Peyer's patch (tissue), 4 donors: ENCODE measurements around the gene ANKMY1. TPM values are rescaled to one million over a fixed set of nuclear protein-coding genes. Genes with fewer than 3 reads are reported as not detected.
A peak's percentile ranks its signal among the peaks of the same experiment; 100 is the strongest.

Experiments used
- DNase-seq, 3 donors: peaks; one replicate each; pipeline ENCODE4 v3.0.0-alpha.2; 2017 to 2019
- H3K27ac ChIP-seq, 4 donors: fragments of 200-600 bp; sonication (generic); one replicate each; pipeline ENCODE4 v1.5.1; 2016 to 2019
- H3K27me3 ChIP-seq, 2 donors: fragments of 200-600 bp; sonication (generic); one replicate each; pipeline ENCODE4 v1.5.1; 2019
- H3K36me3 ChIP-seq, 3 donors: fragments of 200-600 bp; sonication (generic); one replicate each; pipeline ENCODE4 v1.5.1; 2016 to 2019
- H3K4me1 ChIP-seq, 4 donors: fragments of 200-600 bp; sonication (generic); one replicate each; pipeline ENCODE4 v1.5.1; 2016 to 2019
- H3K4me3 ChIP-seq, 4 donors: fragments of 200-600 bp; sonication (generic); 1 replicate in 3 of 4; 2 replicates in 1 of 4; pipeline ENCODE4 v1.5.1; 2016 to 2019; ENCODE audit warnings: mild to moderate bottlenecking in 1 of 4
- H3K9me3 ChIP-seq, 4 donors: fragments of 200-600 bp; sonication (generic); one replicate each; pipeline ENCODE4 v1.5.1; 2016 to 2019; ENCODE audit warnings: mild to moderate bottlenecking in 1 of 4
- CTCF ChIP-seq, 6 experiments: fragments of 450-650 bp in 4 of 6; fragments of 200-600 bp in 2 of 6; sonication (generic) in 1 of 6; IDR thresholded peaks; one replicate each; pipeline ENCODE4 v1.5.1; 2017 to 2019; ENCODE audit warnings: antibody characterized with exemption in 6 of 6, mild to moderate bottlenecking in 3 of 6, moderate library complexity in 1 of 6
- POLR2A ChIP-seq, 2 donors: fragments of 450-650 bp; IDR thresholded peaks; one replicate each; pipeline ENCODE4 v1.5.1; 2017; ENCODE audit warnings: antibody characterized with exemption in 2 of 2, mild to moderate bottlenecking in 2 of 2, moderate library complexity in 2 of 2
- total RNA-seq, 4 donors: library from RNA; depleted of rRNA; stranded (reverse); fragments of >200 nt; gene quantifications; one replicate each; pipeline ENCODE4 v1.1.0, GENCODE V29; 2016

Gene ANKMY1
- total RNA-seq, 4 donors from 2014 or later, result 27.8 to 89.1 (median 40.1) TPM

DNA sequence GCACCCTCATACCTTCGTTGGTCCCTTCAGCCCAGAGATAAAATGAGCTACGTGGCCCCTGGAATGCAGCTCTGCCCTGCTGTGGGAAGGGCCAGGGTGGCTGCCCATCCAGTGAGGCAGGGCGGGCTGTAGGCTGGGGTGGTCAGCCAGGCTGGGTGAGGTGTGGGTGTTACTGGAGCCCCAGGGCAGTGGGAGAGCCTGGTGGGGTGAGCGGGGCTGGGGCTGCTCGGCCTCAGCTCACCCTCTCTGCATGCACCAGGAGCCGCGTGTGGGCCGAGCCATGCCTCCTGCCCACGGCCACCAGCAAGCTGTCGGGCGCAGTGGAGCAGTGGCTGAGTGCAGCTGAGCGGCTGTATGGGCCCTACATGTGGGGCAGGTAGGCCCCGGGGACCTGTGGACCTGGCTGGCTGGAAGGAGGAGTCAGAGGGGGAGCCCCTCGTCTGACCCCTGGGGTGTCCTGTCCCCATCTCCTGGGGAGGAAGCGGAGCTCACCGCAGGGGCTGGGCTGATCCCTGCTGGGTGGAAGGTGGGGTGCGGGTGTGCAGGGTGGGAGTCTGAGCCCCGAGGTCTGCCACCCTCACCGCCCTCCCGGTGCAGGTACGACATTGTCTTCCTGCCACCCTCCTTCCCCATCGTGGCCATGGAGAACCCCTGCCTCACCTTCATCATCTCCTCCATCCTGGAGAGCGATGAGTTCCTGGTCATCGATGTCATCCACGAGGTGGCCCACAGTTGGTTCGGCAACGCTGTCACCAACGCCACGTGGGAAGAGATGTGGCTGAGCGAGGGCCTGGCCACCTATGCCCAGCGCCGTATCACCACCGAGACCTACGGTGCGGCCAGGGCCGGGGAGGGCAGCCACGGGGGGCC, 16.0 kb upstream of the ANKMY1 start:
- TF ChIP-seq POLR2A (IDR thresholded peaks at IDR 0.05), result no peak
- no peak for TF ChIP-seq CTCF (IDR thresholded peaks at IDR 0.05)
- peaks cover 0 to 23% (median 15%) of the 10 kb centered on the region in 4 donors for H3K4me1 ChIP-seq
- no peak overlapping the region for H3K4me3 ChIP-seq
- no peaks in the 10 kb centered on the region for H3K27me3 ChIP-seq
- DNase-seq, result peak in 2 of 3 donors; percentile 39 to 42
- H3K27ac ChIP-seq, result no peak overlapping the region
- peaks cover 0 to 66% (median 0%) of the 10 kb centered on the region in 3 donors for H3K36me3 ChIP-seq
- H3K9me3 ChIP-seq, result no peaks in the 10 kb centered on the region

GRCh38 chr2:240573071-240573515, 15.3 kb upstream of the ANKMY1 start:
- H3K27ac ChIP-seq, result no peak overlapping the region
- H3K27me3 ChIP-seq, result no peaks in the 10 kb centered on the region
- H3K9me3 ChIP-seq, result no peaks in the 10 kb centered on the region
- no peak overlapping the region for H3K4me3 ChIP-seq
- H3K4me1 ChIP-seq, result peaks cover 0 to 23% (median 15%) of the 10 kb centered on the region in 4 donors
- DNase-seq, result peak in 2 of 3 donors; percentile 43 to 48
- TF ChIP-seq CTCF (IDR thresholded peaks at IDR 0.05), result no peak
- no peak for TF ChIP-seq POLR2A (IDR thresholded peaks at IDR 0.05)
- H3K36me3 ChIP-seq, result peaks cover 0 to 62% (median 0%) of the 10 kb centered on the region in 3 donors

- no peak overlapping the region for H3K4me3 ChIP-seq
- H3K27me3 ChIP-seq, result no peaks in the 10 kb centered on the region
- no peak overlapping the region for H3K27ac ChIP-seq
- no peaks in the 10 kb centered on the region for H3K9me3 ChIP-seq
- no peak for TF ChIP-seq CTCF (IDR thresholded peaks at IDR 0.05)
- no peak for TF ChIP-seq POLR2A (IDR thresholded peaks at IDR 0.05)
- H3K36me3 ChIP-seq, result peaks cover 0 to 55% (median 0%) of the 10 kb centered on the region in 3 donors
- peak in 2 of 3 donors; percentile 38 to 43 for DNase-seq
- peaks cover 0 to 30% (median 20%) of the 10 kb centered on the region in 4 donors for H3K4me1 ChIP-seq
Observed at GRCh38 chr2:240572141-240573031, 14.6 kb upstream of the ANKMY1 start.

GRCh38 chr2:240571314-240571973, 13.7 kb upstream of the ANKMY1 start:
- Histone ChIP-seq H3K27ac (no peak overlapping the region), H3K4me3 (no peak overlapping the region), H3K27me3 (no peaks in the 10 kb centered on the region), H3K9me3 (no peaks in the 10 kb centered on the region), H3K4me1 (peaks cover 0 to 38% (median 28%) of the 10 kb centered on the region in 4 donors), H3K36me3 (peaks cover 0 to 45% (median 0%) of the 10 kb centered on the region in 3 donors)
- DNase-seq, result peak in 2 of 3 donors; percentile 36 to 44
- TF ChIP-seq CTCF (IDR thresholded peaks at IDR 0.05) (no peak), POLR2A (IDR thresholded peaks at IDR 0.05) (no peak)
